ENCODE measurements around the gene GABPB2. TPM values are rescaled to one million over a fixed set of nuclear protein-coding genes. Genes with fewer than 3 reads are reported as not detected.

GABPB2 gene
- polyA plus RNA-seq, 2 of the 4 experiments (the other 2 are of a cell fraction): 2.4 to 9.9 TPM

DNA sequence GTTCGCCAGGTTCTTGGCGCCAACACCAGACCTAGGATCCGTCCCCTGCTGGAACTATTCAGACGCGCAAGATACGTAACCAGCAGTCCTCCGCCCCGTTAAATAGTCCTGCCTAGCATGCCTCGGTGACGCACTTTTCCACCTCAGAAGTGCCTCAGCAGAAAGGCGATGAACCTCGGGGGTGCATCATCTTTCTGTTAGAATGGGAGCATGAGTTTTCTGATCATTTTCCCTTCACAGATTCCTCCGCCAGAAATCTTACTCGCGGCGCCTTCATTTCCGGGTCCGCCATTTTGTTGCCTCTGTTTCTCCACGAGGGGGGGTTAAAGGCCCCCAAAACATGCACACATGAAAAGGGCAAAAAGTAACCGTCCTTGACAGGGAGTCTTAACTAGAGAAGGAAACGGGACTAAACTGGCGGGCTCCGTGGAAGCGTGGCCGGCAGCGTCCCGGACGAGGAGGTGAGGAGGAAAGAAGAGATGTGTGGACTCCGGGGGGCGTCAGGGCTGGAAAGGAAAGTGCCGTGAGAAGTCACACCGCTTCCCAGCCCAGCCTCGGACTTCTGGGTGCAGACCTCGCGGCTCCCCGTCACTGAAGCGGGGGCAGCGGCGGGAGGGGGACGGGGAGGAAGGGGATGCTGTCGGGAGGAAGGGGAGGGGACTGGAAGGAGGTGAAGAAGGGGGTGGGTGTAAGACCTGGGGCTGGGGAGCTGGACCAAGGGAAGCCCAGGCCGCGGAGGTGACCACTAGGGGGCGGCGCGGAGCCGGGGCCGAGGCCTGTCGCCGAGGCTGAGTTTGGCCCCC is at the start of gene GABPB2 (continued):
- TF ChIP-seq, protein P1, sequence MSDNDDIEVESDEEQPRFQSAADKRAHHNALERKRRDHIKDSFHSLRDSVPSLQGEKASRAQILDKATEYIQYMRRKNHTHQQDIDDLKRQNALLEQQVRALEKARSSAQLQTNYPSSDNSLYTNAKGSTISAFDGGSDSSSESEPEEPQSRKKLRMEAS (IDR thresholded peaks at IDR 0.05): peak; percentile 86
- TF ChIP-seq RCOR1 (IDR thresholded peaks at IDR 0.05; ENCODE audit: low read depth, low read length) (no peak), HOXB13 (CRISPR knock-in tag; IDR thresholded peaks at IDR 0.05; ENCODE audit: low read depth) (peak; percentile 88), CBX2 (IDR thresholded peaks at IDR 0.05; ENCODE audit: borderline replicate concordance, low read depth) (no peak), ZC3H11A (IDR thresholded peaks at IDR 0.05) (no peak), HDAC2 (IDR thresholded peaks at IDR 0.05) (no peak), SREBF2 (IDR thresholded peaks at IDR 0.05) (no peak), CHD4 (IDR thresholded peaks at IDR 0.05; ENCODE audit: borderline replicate concordance) (no peak), NFE2L2 (conservative IDR thresholded peaks at IDR 0.05; ENCODE audit: low read length) (no peak), RAD21 (conservative IDR thresholded peaks at IDR 0.05 in 1 of 2, IDR thresholded peaks at IDR 0.05 in 1 of 2) (peak; percentile 44 to 56; a peak in 3 of 5 replicates), NPAS2 (CRISPR knock-in tag; IDR thresholded peaks at IDR 0.05; ENCODE audit: borderline replicate concordance) (no peak), HOXA7 (CRISPR knock-in tag; IDR thresholded peaks at IDR 0.05) (peak; percentile 54), FOSB (CRISPR knock-in tag; IDR thresholded peaks at IDR 0.05) (no peak), EP300 (IDR thresholded peaks at IDR 0.05) (no peak), CHD2 (IDR thresholded peaks at IDR 0.05; ENCODE audit: low read length, partially characterized antibody) (peak; percentile 63), JUN (IDR thresholded peaks at IDR 0.05) (peak; percentile 95), FOXS1 (CRISPR knock-in tag; IDR thresholded peaks at IDR 0.05) (peak; percentile 57; the same call in 1 of the 2 replicates), PHF8 (IDR thresholded peaks at IDR 0.05; ENCODE audit: borderline replicate concordance, low read depth) (peak; percentile 71), KDM1A (IDR thresholded peaks at IDR 0.05; ENCODE audit: low read depth) (0 out of 2 replicates have a peak, but pooled peaks have one; percentile 17), BHLHE40 (IDR thresholded peaks at IDR 0.05; ENCODE audit: low read depth, low read length) (no peak), CEBPB (IDR thresholded peaks at IDR 0.05) (peak in 1 of 2 experiments; percentile 26; a peak in 1 of 4 replicates), NR3C1 (IDR thresholded peaks at IDR 0.05) (no peak), RFX5 (IDR thresholded peaks at IDR 0.05) (peak; percentile 61; the same call in 1 of the 2 replicates), ZNF302 (CRISPR knock-in tag; IDR thresholded peaks at IDR 0.05) (no peak; the same call in 1 of the 2 replicates)
- TF ChIP-seq, protein P2, sequence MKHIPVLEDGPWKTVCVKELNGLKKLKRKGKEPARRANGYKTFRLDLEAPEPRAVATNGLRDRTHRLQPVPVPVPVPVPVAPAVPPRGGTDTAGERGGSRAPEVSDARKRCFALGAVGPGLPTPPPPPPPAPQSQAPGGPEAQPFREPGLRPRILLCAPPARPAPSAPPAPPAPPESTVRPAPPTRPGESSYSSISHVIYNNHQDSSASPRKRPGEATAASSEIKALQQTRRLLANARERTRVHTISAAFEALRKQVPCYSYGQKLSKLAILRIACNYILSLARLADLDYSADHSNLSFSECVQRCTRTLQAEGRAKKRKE (CRISPR knock-in tag; IDR thresholded peaks at IDR 0.05; ENCODE audit: low read depth): peak; percentile 34
- TF ChIP-seq, protein P3, sequence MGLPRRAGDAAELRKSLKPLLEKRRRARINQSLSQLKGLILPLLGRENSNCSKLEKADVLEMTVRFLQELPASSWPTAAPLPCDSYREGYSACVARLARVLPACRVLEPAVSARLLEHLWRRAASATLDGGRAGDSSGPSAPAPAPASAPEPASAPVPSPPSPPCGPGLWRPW (IDR thresholded peaks at IDR 0.05): no peak
- TF ChIP-seq, protein P4, sequence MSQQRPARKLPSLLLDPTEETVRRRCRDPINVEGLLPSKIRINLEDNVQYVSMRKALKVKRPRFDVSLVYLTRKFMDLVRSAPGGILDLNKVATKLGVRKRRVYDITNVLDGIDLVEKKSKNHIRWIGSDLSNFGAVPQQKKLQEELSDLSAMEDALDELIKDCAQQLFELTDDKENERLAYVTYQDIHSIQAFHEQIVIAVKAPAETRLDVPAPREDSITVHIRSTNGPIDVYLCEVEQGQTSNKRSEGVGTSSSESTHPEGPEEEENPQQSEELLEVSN (IDR thresholded peaks at IDR 0.05; ENCODE audit: borderline replicate concordance, low read depth): peak; percentile 91
- TF ChIP-seq, protein P5, sequence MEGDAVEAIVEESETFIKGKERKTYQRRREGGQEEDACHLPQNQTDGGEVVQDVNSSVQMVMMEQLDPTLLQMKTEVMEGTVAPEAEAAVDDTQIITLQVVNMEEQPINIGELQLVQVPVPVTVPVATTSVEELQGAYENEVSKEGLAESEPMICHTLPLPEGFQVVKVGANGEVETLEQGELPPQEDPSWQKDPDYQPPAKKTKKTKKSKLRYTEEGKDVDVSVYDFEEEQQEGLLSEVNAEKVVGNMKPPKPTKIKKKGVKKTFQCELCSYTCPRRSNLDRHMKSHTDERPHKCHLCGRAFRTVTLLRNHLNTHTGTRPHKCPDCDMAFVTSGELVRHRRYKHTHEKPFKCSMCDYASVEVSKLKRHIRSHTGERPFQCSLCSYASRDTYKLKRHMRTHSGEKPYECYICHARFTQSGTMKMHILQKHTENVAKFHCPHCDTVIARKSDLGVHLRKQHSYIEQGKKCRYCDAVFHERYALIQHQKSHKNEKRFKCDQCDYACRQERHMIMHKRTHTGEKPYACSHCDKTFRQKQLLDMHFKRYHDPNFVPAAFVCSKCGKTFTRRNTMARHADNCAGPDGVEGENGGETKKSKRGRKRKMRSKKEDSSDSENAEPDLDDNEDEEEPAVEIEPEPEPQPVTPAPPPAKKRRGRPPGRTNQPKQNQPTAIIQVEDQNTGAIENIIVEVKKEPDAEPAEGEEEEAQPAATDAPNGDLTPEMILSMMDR (IDR thresholded peaks at IDR 0.05): peak; percentile 89

Data from A549 (cell line).